ENCODE results near the gene PPFIA3.
"Not testable (repeated sequence)": the region's sequence is repeated elsewhere in the genome, so short reads cannot be mapped to it uniquely, and the experiment has no call there.

Gene PPFIA3

DNA sequence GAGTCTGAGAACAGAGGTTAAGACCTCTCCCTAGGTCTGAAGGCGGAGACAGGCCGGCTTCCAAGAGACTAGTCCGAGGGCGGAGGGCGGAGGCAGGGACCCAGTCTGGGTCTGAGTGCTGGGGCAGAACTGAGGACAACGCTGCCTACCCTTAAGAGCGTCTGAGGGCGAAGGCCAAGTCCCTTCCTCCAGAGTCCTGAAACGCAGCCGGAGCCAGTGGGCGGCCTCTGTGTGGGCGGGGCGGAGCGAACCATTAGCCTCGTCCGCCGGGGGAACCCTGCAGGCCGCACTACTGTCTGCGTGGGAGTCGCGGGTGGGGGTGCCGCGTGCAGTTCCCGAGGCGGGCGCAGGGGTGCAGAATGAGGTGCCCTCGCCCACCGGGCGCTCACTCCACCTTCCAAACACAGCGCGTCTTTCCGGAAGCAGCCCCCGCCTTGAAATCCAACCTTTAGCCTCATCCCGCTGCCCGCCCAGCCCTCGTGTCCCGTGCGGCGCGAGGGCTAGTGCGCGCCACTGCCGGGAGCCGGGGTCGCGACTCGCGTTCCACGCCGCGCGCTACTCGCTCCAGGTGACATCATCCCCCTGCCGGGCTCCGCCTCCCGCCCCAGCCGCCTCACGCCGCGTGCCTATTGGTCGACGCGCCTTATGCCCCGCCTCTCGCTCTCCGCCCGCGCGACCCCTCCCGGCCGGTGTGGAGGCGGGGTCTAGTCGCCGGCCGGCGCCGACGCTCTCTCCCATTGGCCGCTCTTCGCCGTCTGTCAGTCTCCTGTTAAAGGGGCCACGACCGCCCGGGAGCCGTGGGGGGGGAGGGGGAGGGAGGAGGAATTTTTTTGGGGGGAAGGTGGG, 556 bp upstream of the PPFIA3 start, which contains the start of gene C19orf73:
Gene C19orf73, minus strand, starts transcription at position 579 of the 846 bp plus-strand sequence. Its CDS starts 121 bp downstream, at position 458.
- peak; percentile 66 for DNase-seq (ENCODE audit: low read depth)
- TF ChIP-seq, protein P1, sequence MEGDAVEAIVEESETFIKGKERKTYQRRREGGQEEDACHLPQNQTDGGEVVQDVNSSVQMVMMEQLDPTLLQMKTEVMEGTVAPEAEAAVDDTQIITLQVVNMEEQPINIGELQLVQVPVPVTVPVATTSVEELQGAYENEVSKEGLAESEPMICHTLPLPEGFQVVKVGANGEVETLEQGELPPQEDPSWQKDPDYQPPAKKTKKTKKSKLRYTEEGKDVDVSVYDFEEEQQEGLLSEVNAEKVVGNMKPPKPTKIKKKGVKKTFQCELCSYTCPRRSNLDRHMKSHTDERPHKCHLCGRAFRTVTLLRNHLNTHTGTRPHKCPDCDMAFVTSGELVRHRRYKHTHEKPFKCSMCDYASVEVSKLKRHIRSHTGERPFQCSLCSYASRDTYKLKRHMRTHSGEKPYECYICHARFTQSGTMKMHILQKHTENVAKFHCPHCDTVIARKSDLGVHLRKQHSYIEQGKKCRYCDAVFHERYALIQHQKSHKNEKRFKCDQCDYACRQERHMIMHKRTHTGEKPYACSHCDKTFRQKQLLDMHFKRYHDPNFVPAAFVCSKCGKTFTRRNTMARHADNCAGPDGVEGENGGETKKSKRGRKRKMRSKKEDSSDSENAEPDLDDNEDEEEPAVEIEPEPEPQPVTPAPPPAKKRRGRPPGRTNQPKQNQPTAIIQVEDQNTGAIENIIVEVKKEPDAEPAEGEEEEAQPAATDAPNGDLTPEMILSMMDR (conservative IDR thresholded peaks at IDR 0.05; ENCODE audit: low read depth, low read length) = no peak
- peak within 1 kb of the TSS; percentile 69 for H3K4me3 ChIP-seq (ENCODE audit: low read length)

DNA sequence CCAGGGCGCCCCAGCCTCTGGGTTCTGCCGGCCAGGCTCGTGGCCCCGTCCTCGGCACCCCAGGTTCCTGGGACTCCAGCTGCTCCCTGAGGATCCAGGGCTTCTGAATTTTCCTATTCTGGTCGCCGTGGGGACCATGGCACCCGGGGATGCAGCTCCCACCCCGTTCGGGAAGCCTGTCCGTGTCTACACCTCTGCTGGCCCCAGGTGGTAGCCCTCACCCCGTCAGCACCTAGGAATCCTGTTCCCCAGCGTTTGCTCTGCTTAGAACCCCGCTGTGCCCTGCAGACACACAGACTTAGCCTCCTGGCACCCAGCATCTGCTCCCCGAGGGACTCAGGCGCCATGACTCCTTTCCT, 960 bp downstream of the PPFIA3 start:
- no peak overlapping the region for H3K4me3 ChIP-seq (ENCODE audit: low read length)
- no peak for DNase-seq (ENCODE audit: low read depth)
- TF ChIP-seq, protein P1 (conservative IDR thresholded peaks at IDR 0.05; ENCODE audit: low read depth, low read length) = no peak

DNA sequence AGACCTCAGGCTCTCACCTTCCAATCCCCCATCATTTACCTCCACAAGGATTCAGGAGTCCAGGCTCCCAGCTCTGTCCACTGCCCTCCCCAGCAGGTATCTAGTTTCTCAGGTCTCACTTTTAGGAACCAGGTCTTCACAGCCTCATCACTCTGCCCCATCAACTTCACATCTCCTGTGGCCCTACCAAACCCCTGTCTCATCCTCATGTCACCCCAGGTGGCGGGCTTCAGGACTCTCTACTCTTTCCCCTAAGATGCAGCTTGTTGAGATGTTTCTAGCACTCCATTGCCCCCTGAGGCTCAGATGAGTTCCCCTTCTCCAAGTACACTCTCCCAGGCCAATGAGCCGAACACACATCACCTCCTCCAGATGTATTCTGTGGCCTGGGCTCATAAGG, 1.5 kb downstream of the PPFIA3 start:
- H3K4me3 ChIP-seq (ENCODE audit: low read length) = no peak overlapping the region
- TF ChIP-seq, protein P1 (conservative IDR thresholded peaks at IDR 0.05; ENCODE audit: low read depth, low read length) = no peak
- DNase-seq (ENCODE audit: low read depth) = no peak

DNA sequence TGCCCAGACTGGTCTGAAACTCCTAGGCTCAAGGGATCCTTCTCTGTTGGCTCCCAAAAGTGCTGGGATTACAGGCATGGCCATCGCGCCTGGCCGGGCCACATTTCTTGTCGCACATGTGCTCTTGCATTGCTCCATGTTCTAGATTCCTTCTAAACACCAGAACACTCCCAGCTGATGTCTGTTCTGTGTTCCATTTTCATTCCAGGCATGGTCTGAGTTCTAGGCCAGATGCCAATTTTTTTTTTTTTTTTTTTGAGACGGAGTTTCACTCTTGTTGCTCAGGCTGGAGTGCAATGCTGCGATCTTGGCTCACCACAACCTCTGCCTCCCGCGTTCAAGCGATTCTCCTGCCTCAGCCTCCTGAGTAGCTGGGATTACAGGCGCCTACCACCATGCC, 2.5 kb downstream of the PPFIA3 start:
- not testable (repeated sequence) for DNase-seq (ENCODE audit: low read depth); H3K4me3 ChIP-seq (ENCODE audit: low read length)

DNA sequence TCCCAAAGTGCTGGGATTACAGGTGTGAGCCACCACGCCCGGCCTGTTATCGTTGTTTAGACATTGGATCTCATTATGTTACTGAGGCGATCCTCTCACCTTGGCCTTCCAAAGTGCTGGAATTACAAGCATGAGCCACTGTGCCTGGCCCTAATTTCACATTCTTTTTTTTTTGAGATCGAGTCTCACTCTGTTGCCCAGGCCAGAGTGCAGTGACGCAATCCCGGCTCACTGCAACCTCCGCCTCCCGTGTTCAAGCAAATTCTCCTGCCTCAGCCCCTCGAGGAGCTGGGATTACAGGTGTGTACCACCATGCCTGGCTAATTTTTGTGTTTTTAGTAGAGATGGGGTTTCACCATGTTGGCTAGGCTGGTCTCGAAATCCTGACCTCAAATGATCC, 3.9 kb downstream of the PPFIA3 start:
- DNase-seq (ENCODE audit: low read depth); H3K4me3 ChIP-seq (ENCODE audit: low read length): not testable (repeated sequence)

DNA sequence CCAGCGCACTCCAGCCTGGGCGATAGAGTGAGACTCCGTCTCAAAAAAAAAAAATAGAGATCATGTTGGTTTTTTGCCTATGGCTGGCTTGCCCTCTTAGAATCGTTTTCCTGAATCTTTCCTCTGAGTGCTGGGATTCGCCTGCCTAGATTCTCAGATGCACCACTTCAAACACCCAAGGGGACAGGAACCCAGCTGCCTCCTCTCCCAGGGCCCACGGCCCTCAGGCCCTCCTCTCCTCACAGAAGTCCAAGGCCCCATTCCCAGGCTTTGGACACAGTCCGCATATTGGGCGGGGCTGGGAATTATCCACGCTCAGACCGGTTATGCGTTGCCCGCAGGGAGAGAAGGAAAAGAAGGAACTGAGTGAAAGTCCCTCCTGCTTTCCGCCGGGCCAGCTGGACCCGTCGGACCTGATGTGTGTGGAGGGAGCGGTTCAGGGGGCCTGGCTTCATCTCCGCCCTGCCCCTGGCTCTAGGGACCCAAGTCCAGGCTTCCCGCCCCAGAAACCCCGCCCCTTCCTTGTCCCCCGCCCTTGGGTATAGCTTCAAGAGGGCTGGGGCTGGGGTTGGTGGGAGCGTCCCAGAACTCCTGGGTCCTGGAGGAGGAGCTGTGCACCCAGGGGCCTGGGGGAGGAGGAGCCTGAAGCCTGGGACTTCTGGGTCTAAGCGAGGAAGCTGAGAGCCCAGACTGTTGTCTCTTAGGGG, 5.8 kb downstream of the PPFIA3 start:
- no peak overlapping the region for H3K4me3 ChIP-seq (ENCODE audit: low read length)
- DNase-seq (ENCODE audit: low read depth) = no peak
- TF ChIP-seq, protein P1 (conservative IDR thresholded peaks at IDR 0.05; ENCODE audit: low read depth, low read length) = no peak

DNA sequence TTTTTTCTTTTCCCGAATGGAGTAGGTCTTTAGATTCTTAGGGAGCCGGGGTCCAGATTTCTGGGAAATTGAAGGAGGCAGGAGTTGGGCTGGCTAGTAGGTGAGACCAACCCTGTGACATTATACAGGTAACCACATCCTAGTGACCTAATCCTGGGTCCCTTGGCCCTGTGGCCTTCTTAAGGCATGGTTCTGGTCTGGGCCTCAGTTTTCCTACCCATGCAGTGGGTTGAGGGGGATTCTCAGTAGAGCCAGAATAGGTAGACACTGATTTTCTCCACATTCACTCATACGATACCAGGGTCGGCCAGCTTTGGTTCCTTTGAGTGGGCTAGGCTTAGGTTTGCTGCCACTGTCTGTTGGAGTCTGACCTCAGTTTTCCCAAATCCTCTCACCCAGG, 7.2 kb downstream of the PPFIA3 start:
- TF ChIP-seq, protein P1 (conservative IDR thresholded peaks at IDR 0.05; ENCODE audit: low read depth, low read length) = no peak
- DNase-seq (ENCODE audit: low read depth) = no peak
- H3K4me3 ChIP-seq (ENCODE audit: low read length) = no peak overlapping the region

DNA sequence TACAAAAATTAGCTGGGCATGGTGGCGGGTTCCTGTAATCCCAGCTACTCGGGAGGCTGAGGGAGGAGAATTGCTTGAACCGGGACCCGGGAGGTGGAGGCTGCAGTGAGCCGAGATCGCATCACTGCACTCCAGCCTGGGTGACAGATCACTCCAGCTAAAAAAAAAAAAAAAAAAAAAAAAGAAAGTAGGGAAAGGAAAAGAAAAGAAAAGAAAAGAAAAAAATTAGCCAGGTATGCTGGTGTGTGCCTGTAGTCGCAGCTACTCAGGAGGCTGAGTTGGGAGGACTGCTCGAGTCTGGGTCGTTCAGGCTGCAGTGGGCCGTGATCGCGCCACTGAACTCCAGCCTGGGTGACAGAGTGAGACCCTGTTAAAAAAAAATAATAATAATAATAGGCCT, 7.9 kb downstream of the PPFIA3 start:
- DNase-seq (ENCODE audit: low read depth); H3K4me3 ChIP-seq (ENCODE audit: low read length): not testable (repeated sequence)
